HEK293 (cell line): ENCODE results near the gene IL11.

Experiments used
- GLI2 ChIP-seq: fragments of 450-650 bp; formaldehyde crosslinking; IDR thresholded peaks from 2 replicates; pipeline ENCODE4; 2017; ENCODE audit warnings: missing biosample characterization, missing genetic modification characterization, low read depth, borderline replicate concordance
- GLIS1 ChIP-seq: fragments of 450-650 bp; formaldehyde crosslinking; IDR thresholded peaks from 2 replicates; pipeline ENCODE4 v1.5.1; 2016; ENCODE audit warnings: missing biosample characterization, missing genetic modification characterization
- KLF17 ChIP-seq: fragments of 450-650 bp; formaldehyde crosslinking; IDR thresholded peaks from 2 replicates; pipeline ENCODE4 v1.5.1; 2016; ENCODE audit warnings: missing biosample characterization, missing genetic modification characterization
- KLF9 ChIP-seq: fragments of 450-650 bp; formaldehyde crosslinking; IDR thresholded peaks from 2 replicates; pipeline ENCODE4 v1.5.1; 2016; ENCODE audit warnings: missing biosample characterization, missing genetic modification characterization, low read depth
- PRDM4 ChIP-seq: fragments of 450-650 bp; formaldehyde crosslinking; IDR thresholded peaks from 2 replicates; pipeline ENCODE4 v1.5.1; 2017; ENCODE audit warnings: missing biosample characterization, missing genetic modification characterization
- SETDB1 ChIP-seq: IDR thresholded peaks from one replicate; pipeline ENCODE4 v1.6.1; 2017; ENCODE audit warnings: mild to moderate bottlenecking, low read length, moderate library complexity, mixed read lengths; ENCODE audit not compliant: insufficient read length
- SP2 ChIP-seq: fragments of 450-650 bp; formaldehyde crosslinking; IDR thresholded peaks from 2 replicates; pipeline ENCODE4 v1.5.1; 2016; ENCODE audit warnings: missing biosample characterization, missing genetic modification characterization
- WT1 ChIP-seq: fragments of 450-650 bp; formaldehyde crosslinking; IDR thresholded peaks from 2 replicates; pipeline ENCODE4 v1.5.1; 2016; ENCODE audit warnings: missing biosample characterization, missing genetic modification characterization
- ZBTB17 ChIP-seq: fragments of 450-650 bp; formaldehyde crosslinking; IDR thresholded peaks from 2 replicates; pipeline ENCODE4 v1.5.1; 2016; ENCODE audit warnings: missing biosample characterization, missing genetic modification characterization
- ZBTB26 ChIP-seq: fragments of 450-650 bp; formaldehyde crosslinking; optimal IDR thresholded peaks from 2 replicates; pipeline ENCODE3; 2016; ENCODE audit warnings: missing biosample characterization, mild to moderate bottlenecking, missing genetic modification characterization
- ZBTB8A ChIP-seq: fragments of 450-650 bp; formaldehyde crosslinking; IDR thresholded peaks from 2 replicates; pipeline ENCODE4 v1.5.1; 2016; ENCODE audit warnings: missing biosample characterization, missing genetic modification characterization
- ZFHX2 ChIP-seq: fragments of 450-650 bp; formaldehyde crosslinking; conservative IDR thresholded peaks from 2 replicates; pipeline ENCODE4 v1.5.1; 2016; ENCODE audit warnings: missing biosample characterization, missing genetic modification characterization
- ZIC2 ChIP-seq: fragments of 450-650 bp; formaldehyde crosslinking; IDR thresholded peaks from 2 replicates; pipeline ENCODE4 v1.5.1; 2016; ENCODE audit warnings: missing biosample characterization, missing genetic modification characterization
- ZNF121 ChIP-seq: fragments of 450-650 bp; formaldehyde crosslinking; IDR thresholded peaks from 2 replicates; pipeline ENCODE4 v1.5.1; 2016; ENCODE audit warnings: missing biosample characterization, missing genetic modification characterization
- ZNF146 ChIP-seq: fragments of 450-650 bp; formaldehyde crosslinking; IDR thresholded peaks from 2 replicates; pipeline ENCODE4 v1.5.1; 2016; ENCODE audit warnings: missing biosample characterization, missing genetic modification characterization
- ZNF16 ChIP-seq: fragments of 450-650 bp; formaldehyde crosslinking; IDR thresholded peaks from 2 replicates; pipeline ENCODE4 v1.5.1; 2016; ENCODE audit warnings: low read depth, missing biosample characterization, missing genetic modification characterization
- ZNF175 ChIP-seq: fragments of 450-650 bp; formaldehyde crosslinking; IDR thresholded peaks from 2 replicates; pipeline ENCODE4 v1.5.1; 2016; ENCODE audit warnings: missing biosample characterization, missing genetic modification characterization
- ZNF18 ChIP-seq: fragments of 450-650 bp; formaldehyde crosslinking; IDR thresholded peaks from 2 replicates; pipeline ENCODE4 v1.5.1; 2016; ENCODE audit warnings: missing biosample characterization, missing genetic modification characterization
- ZNF311 ChIP-seq: fragments of 450-650 bp; formaldehyde crosslinking; IDR thresholded peaks from 2 replicates; pipeline ENCODE4 v1.5.1; 2017; ENCODE audit warnings: missing biosample characterization, missing genetic modification characterization, borderline replicate concordance
- ZNF398 ChIP-seq: fragments of 450-650 bp; formaldehyde crosslinking; IDR thresholded peaks from 2 replicates; pipeline ENCODE4 v1.5.1; 2017; ENCODE audit warnings: missing biosample characterization, missing genetic modification characterization
- ZNF404 ChIP-seq: fragments of 450-650 bp; formaldehyde crosslinking; IDR thresholded peaks from 2 replicates; pipeline ENCODE4 v1.5.1; 2017; ENCODE audit warnings: missing biosample characterization, missing genetic modification characterization
- ZNF48 ChIP-seq: fragments of 450-650 bp; formaldehyde crosslinking; IDR thresholded peaks from 2 replicates; pipeline ENCODE4 v1.5.1; 2016; ENCODE audit warnings: missing biosample characterization, missing genetic modification characterization
- ZNF610 ChIP-seq: fragments of 450-650 bp; formaldehyde crosslinking; IDR thresholded peaks from 2 replicates; pipeline ENCODE4 v1.5.1; 2016; ENCODE audit warnings: missing biosample characterization, missing genetic modification characterization, borderline replicate concordance
- ZNF645 ChIP-seq: fragments of 450-650 bp; formaldehyde crosslinking; IDR thresholded peaks from 2 replicates; pipeline ENCODE4; 2016; ENCODE audit warnings: missing biosample characterization, missing genetic modification characterization
- ZNF747 ChIP-seq: fragments of 450-650 bp; formaldehyde crosslinking; IDR thresholded peaks from 2 replicates; pipeline ENCODE4 v1.5.1; 2016; ENCODE audit warnings: missing biosample characterization, missing genetic modification characterization
- ZNF76 ChIP-seq: fragments of 450-650 bp; formaldehyde crosslinking; IDR thresholded peaks from 2 replicates; pipeline ENCODE4; 2016; ENCODE audit warnings: low read depth, missing biosample characterization, missing genetic modification characterization, borderline replicate concordance
- ZNF837 ChIP-seq: fragments of 450-650 bp; formaldehyde crosslinking; IDR thresholded peaks from 2 replicates; pipeline ENCODE4 v1.5.1; 2016; ENCODE audit warnings: missing biosample characterization, missing genetic modification characterization
- ZXDB ChIP-seq: fragments of 450-650 bp; formaldehyde crosslinking; IDR thresholded peaks from 2 replicates; pipeline ENCODE4 v1.5.1; 2016; ENCODE audit warnings: missing biosample characterization, missing genetic modification characterization
- TF ChIP-seq, protein P1 (sequence below): sonication (generic); formaldehyde crosslinking; IDR thresholded peaks from 2 replicates; pipeline ENCODE4 v1.8.1; 2022; ENCODE audit warnings: mild to moderate bottlenecking, moderate library complexity, missing genetic modification reagents

The IL11 gene

GRCh38 chr19:55407800-55408532, 37.7 kb upstream of the IL11 start (continued):
- TF ChIP-seq ZBTB8A (tag by site-specific recombination), result peak; percentile 55
- TF ChIP-seq ZNF404 (tag by site-specific recombination), result no peak
- peak; percentile 52 for TF ChIP-seq ZBTB17 (tag by site-specific recombination)
- TF ChIP-seq ZNF18 (tag by site-specific recombination), result 0 out of 2 replicates have a peak, but pooled peaks have one; percentile 21
- no peak for TF ChIP-seq ZNF146 (tag by site-specific recombination)
- 0 out of 2 replicates have a peak, but pooled peaks have one; percentile 29 for TF ChIP-seq ZIC2 (tag by site-specific recombination)
- TF ChIP-seq KLF9 (tag by site-specific recombination), result peak; percentile 58; the same call in 1 of the 2 replicates
- TF ChIP-seq ZXDB (tag by site-specific recombination), result peak; percentile 98
- TF ChIP-seq, protein P1, sequence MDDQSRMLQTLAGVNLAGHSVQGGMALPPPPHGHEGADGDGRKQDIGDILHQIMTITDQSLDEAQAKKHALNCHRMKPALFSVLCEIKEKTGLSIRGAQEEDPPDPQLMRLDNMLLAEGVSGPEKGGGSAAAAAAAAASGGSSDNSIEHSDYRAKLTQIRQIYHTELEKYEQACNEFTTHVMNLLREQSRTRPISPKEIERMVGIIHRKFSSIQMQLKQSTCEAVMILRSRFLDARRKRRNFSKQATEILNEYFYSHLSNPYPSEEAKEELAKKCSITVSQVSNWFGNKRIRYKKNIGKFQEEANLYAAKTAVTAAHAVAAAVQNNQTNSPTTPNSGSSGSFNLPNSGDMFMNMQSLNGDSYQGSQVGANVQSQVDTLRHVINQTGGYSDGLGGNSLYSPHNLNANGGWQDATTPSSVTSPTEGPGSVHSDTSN (CRISPR knock-in tag), result peak; percentile 93
- peak; percentile 89; the same call in 1 of the 2 replicates for TF ChIP-seq KLF17 (tag by site-specific recombination)
- no peak for TF ChIP-seq ZNF175
- TF ChIP-seq SP2, result peak; percentile 95
- peak; percentile 70; the same call in 1 of the 2 replicates for TF ChIP-seq ZNF76
- no peak for TF ChIP-seq ZNF610 (tag by site-specific recombination)
- no peak for TF ChIP-seq ZNF16 (tag by site-specific recombination)
- TF ChIP-seq ZNF48 (tag by site-specific recombination), result no peak
- TF ChIP-seq ZFHX2 (tag by site-specific recombination), result peak; percentile 65
- peak; percentile 71; the same call in 1 of the 2 replicates for TF ChIP-seq WT1 (tag by site-specific recombination)
- TF ChIP-seq ZNF837 (tag by site-specific recombination), result no peak
- TF ChIP-seq PRDM4, result 0 out of 2 replicates have a peak, but pooled peaks have one; percentile 48
- no peak for TF ChIP-seq GLI2
- peak; percentile 89 for TF ChIP-seq GLIS1 (tag by site-specific recombination)
- TF ChIP-seq ZBTB26 (tag by site-specific recombination), result peak; percentile 98
- TF ChIP-seq ZNF311 (tag by site-specific recombination), result no peak
- TF ChIP-seq SETDB1, result peak; percentile 83
- TF ChIP-seq ZNF398, result peak; percentile 94
- no peak for TF ChIP-seq ZNF121 (tag by site-specific recombination)
- TF ChIP-seq ZNF645 (tag by site-specific recombination), result no peak
- TF ChIP-seq ZNF747 (tag by site-specific recombination), result no peak
